ENCODE measurements around the gene BCL2L1. TPM values are rescaled to one million over a fixed set of nuclear protein-coding genes. Genes with fewer than 3 reads are reported as not detected.
A peak's percentile ranks its signal among the peaks of the same experiment; 100 is the strongest.

BCL2L1 gene
- total RNA-seq, 1 donor from 2014 or later, result 174 TPM

- no peak overlapping the region for H3K4me3 ChIP-seq
- no peaks in the 10 kb centered on the region for H3K9me3 ChIP-seq
- H3K27ac ChIP-seq, result peak overlapping the region; percentile 78
- no peaks in the 10 kb centered on the region for H3K27me3 ChIP-seq
- DNase-seq (no peak), ATAC-seq (peak; percentile 92)
- intact Hi-C loops (cut with DNase I), result no loop called here
- TF ChIP-seq CTCF (IDR thresholded peaks at IDR 0.05), result no peak
- peaks cover 77% of the 10 kb centered on the region for H3K4me1 ChIP-seq
- H3K36me3 ChIP-seq, result peaks cover 29% of the 10 kb centered on the region
Observed at GRCh38 chr20:31698803-31699718, 23.6 kb downstream of the BCL2L1 start.

GRCh38 chr20:31698243-31698802 lies 24.3 kb downstream of the BCL2L1 start:
- peaks cover 84% of the 10 kb centered on the region for H3K4me1 ChIP-seq
- H3K27me3 ChIP-seq, result no peaks in the 10 kb centered on the region
- no peaks in the 10 kb centered on the region for H3K9me3 ChIP-seq
- peak overlapping the region; percentile 78 for H3K27ac ChIP-seq
- no peak for ATAC-seq
- TF ChIP-seq CTCF (IDR thresholded peaks at IDR 0.05), result no peak
- DNase-seq, result no peak
- peaks cover 27% of the 10 kb centered on the region for H3K36me3 ChIP-seq
- intact Hi-C loops (cut with DNase I), result no loop called here
- H3K4me3 ChIP-seq, result no peak overlapping the region

GRCh38 chr20:31695849-31696804 lies 26.5 kb downstream of the BCL2L1 start:
- peaks cover 22% of the 10 kb centered on the region for H3K36me3 ChIP-seq
- H3K4me3 ChIP-seq, result no peak overlapping the region
- peaks cover 78% of the 10 kb centered on the region for H3K4me1 ChIP-seq
- ATAC-seq (peak; percentile 80), DNase-seq (no peak)
- intact Hi-C loops (cut with DNase I), result no loop called here
- peak overlapping the region; percentile 65 for H3K27ac ChIP-seq
- H3K9me3 ChIP-seq, result no peaks in the 10 kb centered on the region
- no peak for TF ChIP-seq CTCF (IDR thresholded peaks at IDR 0.05)
- no peaks in the 10 kb centered on the region for H3K27me3 ChIP-seq

- Histone ChIP-seq H3K27me3 (no peaks in the 10 kb centered on the region), H3K27ac (peak overlapping the region; percentile 63), H3K9me3 (no peaks in the 10 kb centered on the region), H3K4me3 (no peak overlapping the region), H3K36me3 (peaks cover 28% of the 10 kb centered on the region), H3K4me1 (peaks cover 67% of the 10 kb centered on the region)
- DNase-seq, result no peak
- intact Hi-C loops (cut with DNase I), result no loop called here
- no peak for TF ChIP-seq CTCF (IDR thresholded peaks at IDR 0.05)
- no peak for ATAC-seq
Observed at GRCh38 chr20:31694842-31695593, 27.6 kb downstream of the BCL2L1 start.

Measured in upper lobe of right lung (tissue), 1 donor.